CD4-positive, alpha-beta T cell treated with Interleukin-1 beta for 1 hour (primary cell): ENCODE measurements around the gene KCND2.
"Not testable (repeated sequence)": the region's sequence is repeated elsewhere in the genome, so short reads cannot be mapped to it uniquely, and the experiment has no call there.

Experiments used
- DNase-seq, 2 donors: peaks; one replicate each; pipeline ENCODE4 v3.0.0-alpha.2; 2020 to 2022

Gene KCND2

DNA sequence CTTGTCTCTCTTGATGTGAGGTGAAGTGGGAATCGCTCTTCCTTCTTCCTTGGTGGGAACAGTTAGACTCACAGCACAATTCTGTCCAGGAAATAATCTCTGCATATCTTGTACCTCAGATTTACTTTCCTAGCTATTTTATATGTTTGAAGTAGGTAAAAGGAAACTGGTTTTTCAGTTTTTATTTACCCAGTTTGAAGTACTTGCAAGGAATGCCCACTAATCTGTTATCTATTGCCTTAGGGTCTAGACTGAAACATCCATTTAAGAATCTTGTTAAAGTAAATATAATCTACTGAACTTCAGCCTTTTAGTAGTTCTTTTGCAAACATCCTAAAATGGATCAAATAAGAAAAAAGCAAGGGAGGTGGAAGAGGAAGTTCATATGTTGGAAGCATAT lies 229.8 kb downstream of the KCND2 start:
- no peak for DNase-seq

DNA sequence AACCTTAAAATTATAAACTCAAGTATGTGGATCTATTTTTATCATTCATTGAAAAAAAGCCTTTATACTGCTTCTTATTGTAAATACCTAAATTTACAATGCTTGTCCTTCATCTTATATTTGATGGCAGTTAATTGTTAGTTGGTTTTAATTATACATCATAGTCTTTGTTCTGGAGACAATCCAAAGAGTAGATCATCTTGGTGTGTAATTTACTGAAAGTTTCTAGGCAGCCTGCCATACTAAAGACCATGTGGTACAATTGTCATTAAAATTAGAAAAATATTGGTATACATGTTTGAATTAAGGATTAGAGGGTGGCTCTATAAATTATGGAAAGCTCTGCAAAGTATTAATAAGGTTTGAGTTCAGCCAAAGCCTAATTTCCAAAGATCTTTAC lies 231.4 kb downstream of the KCND2 start:
- no peak for DNase-seq

DNA sequence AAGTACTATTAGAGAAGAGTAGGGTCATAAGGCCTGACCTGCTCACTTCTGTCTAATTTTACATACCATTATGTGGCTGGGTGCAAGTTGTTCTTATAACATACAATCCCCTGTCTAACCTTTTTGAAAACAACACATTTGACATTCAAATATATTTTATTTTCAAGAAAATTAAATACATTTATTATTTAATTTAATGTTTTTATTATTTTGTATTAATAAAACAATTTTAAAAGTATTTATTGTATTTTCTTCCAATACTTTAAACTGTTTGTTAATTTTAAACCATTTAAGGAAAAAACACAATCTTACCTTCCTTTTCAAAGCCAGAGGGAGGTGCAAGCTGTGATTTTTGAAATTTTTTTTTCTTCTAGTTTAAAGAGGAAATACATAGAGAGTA lies 232.8 kb downstream of the KCND2 start:
- no peak for DNase-seq

GRCh38 chr7:120512701-120513100 lies 239.7 kb downstream of the KCND2 start:
- no peak for DNase-seq

GRCh38 chr7:120519224-120519623 lies 246.2 kb downstream of the KCND2 start:
- DNase-seq = no peak

GRCh38 chr7:120521761-120522737 lies 249.1 kb downstream of the KCND2 start:
- no peak for DNase-seq

DNA sequence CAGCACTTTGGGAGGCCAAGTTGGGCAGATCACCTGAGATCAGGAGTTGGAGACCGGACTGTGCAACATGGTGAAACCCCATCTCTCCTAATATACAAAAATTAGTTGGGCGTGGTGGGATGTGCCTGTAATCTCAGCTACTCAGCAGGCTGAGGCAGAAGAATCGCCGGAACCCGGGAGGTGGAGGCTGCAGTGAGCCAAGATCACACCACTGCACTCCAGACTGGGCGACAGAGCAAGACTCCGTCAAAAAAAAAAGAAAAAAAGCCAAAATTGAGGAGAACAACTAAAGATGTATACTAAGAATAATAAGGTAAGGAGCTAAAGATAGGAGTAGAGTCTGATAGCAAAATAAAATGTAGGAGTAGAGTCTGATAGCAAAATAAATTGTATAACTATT lies 251.0 kb downstream of the KCND2 start:
- DNase-seq = no peak

- no peak for DNase-seq
Measured at GRCh38 chr7:120526902-120527509, 254.0 kb downstream of the KCND2 start.

- DNase-seq = no peak
Measured at GRCh38 chr7:120529736-120530135, 256.8 kb downstream of the KCND2 start.

DNA sequence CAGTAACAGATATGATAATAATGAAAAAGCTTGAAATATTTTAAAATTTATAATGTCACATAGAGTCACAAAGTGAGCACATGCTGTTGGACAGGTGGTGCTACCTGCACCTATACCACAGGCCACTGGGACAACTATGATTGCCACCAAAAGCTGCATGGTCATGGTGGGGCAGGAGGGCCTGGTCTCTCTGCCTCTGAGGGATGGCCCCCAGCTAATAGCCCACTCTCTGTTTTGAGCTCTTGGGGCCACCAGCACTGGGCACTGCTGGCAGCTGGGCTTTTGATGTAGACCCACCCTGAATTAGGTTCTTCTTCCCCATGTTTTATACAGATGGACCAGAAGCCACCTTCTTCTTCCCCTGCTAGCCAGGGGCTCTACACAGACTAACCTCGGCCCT lies 265.4 kb downstream of the KCND2 start:
- no peak for DNase-seq

GRCh38 chr7:120539321-120539720 lies 266.3 kb downstream of the KCND2 start:
- DNase-seq = no peak

GRCh38 chr7:120547605-120548004 lies 274.6 kb downstream of the KCND2 start:
- no peak for DNase-seq

DNA sequence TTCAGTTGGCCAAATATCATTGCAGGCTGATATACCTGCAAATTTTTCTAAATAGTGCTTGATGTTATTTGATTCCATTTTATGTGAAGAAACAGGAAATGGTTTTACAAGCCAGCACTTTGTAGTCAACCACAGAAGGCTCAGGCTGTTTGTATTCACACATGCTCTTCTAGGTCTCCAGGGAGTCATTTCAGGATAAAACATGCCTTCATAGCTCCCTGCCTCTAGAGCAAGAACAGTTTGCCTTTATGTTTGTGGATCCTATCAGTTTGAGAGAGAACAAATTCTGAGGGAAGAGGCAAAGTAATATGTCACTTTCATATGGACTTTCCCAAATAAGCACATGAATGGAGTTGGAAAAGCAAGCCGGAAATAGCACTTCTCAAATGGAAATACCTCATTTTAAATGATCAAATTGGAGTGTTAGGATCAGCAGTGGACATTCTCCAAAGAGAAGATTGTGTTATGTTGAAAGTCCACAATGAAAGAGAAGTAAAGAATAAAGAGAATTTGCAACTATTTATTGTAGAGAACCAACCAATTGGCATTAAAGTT lies 277.6 kb downstream of the KCND2 start:
- DNase-seq = no peak

DNA sequence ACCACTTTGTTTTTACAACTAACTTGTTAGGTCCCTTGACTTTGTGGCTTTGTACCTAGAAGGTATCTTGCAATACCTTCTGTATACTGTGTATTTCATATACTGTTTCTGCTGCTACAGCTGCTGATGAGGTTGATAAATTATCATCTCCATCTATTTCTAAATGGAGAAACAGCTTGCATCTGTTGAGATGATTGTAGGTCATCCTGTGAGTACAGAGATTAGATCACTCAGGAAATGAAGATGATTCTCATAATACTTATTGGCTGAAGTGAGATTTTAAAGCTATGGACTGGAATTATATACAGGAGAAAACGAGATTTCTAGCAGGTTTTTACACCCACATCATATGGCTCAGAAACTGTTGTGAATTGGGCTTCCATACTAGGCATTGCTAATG lies 280.5 kb downstream of the KCND2 start:
- no peak for DNase-seq

DNA sequence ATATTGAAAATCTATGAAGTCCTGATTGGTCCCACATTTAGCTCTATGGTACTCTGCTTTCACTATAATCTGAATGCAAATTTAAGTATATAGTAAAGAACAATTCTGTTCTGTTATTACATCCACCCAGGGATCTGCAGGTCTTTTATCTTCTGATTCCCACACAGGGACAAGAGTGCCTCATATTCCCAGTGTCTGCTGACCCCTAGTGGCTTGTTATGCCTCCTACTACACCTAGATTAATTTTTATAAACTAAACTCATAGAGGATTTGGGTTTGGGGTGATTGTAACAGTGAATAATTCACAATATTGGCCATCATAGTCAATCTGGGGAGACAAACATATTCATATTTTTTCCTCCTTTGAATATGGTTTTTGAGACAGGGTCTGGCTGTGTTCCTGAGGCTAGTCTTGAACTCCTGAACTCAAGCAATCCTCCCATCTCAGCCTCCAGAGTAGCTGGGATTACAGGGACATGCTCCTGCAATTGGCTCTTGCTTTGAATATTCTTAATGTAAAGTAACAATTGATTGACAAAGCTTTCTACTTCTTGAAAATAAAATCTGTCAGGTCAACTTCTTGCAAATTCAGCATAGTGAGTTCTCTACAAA lies 282.1 kb downstream of the KCND2 start:
- DNase-seq = no peak

DNA sequence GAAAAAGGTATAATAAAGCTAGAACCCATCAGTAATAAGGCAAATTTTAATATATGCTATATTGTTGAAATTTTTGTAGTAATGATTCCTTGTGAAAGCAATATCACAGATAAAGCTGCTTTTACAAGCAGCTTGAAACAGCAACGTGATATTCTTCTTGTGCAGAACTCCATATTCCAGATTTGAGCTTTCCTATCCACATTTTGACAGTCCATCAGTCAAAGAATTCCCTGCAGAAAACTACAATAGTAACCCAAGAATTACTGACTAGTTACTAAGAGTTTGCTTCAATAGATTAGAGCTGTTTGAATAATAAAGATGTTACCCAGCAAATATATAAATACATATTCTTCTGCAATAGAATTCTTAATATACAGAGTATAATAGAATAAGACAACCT lies 291.2 kb downstream of the KCND2 start:
- no peak for DNase-seq

DNA sequence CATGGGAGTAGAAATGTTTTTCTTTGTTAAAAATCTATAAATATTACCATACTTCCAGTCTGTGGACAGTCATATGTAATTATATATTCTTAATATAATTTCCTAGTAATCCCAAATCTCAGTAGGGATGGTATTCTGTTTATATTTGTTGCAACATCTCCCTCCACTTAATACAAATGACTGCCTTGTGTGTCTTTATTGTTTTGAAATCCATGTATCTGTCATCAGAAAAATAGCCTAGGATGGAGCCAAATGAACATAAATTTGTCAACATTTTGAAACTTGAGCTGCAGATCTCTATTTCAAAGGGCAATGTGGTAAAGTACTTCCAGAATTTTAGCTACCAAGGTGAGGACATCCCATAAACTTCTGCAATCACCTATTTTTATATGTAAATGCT lies 294.2 kb downstream of the KCND2 start:
- no peak for DNase-seq

GRCh38 chr7:120578657-120579056 lies 305.7 kb downstream of the KCND2 start:
- not testable (repeated sequence) for DNase-seq

GRCh38 chr7:120582916-120583315 lies 309.9 kb downstream of the KCND2 start:
- no peak for DNase-seq

GRCh38 chr7:120583899-120584586 lies 311.1 kb downstream of the KCND2 start:
- DNase-seq = no peak

GRCh38 chr7:120586571-120586970 lies 313.6 kb downstream of the KCND2 start:
- no peak for DNase-seq

DNA sequence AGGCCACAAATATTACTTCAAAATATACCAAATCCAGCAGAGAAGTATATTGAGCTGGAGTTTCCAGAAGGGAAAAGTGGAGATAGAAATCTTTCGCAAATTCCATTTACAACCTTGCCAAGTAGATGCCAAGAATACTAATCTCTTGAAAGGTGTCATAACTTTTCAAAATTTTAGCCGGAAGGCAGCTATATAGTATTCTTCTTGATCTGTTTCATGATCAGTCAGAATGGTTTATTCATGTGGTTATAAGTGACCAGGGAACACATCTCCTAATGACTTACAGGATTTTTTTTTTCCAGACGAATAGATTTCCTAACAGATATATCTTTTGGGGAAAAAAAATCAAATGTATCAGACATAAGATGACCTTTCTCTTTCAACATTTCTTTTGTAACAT lies 314.3 kb downstream of the KCND2 start:
- no peak for DNase-seq

DNA sequence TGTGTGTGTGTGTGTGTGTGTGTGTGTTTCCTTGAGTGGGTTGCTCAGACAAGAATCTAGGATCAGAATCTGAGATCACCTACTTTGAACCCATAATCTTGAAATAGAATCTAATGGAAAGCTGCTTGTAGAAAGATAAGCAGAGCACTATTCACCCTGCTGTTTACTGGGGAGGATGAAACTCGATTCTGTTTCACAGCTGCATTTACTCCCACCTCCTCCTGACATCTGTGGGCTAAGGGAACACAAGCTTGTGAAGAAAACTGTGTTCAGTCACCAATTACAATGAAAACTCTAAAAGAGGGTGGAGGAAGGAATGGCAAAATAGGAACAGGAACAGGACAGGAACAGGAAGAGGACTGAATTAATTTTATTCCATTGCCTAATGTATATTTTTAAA lies 315.4 kb downstream of the KCND2 start:
- no peak for DNase-seq
